ENCODE data around the gene PNPLA1.

PNPLA1 gene

GRCh38 chr6:36308514-36308913, 38.7 kb downstream of the PNPLA1 start:
- H3K9me3 ChIP-seq (ENCODE audit: insufficient read depth, low read length) = no peaks in the 10 kb centered on the region
- DNase-seq (ENCODE audit: low read depth, low spot score) = no peak
- no peak overlapping the region for H3K4me3 ChIP-seq (ENCODE audit: insufficient read length, low read depth)
- no peak for TF ChIP-seq SUZ12 (IDR thresholded peaks at IDR 0.05; ENCODE audit: extremely low read depth, insufficient read depth, insufficient read length)
- no peak for TF ChIP-seq ZNF274 (IDR thresholded peaks at IDR 0.05; ENCODE audit: low read depth, low read length)
- TF ChIP-seq YY1 (IDR thresholded peaks at IDR 0.05; ENCODE audit: insufficient read depth, insufficient read length) = no peak
- H3K27me3 ChIP-seq (ENCODE audit: insufficient read depth, insufficient read length) = no peaks in the 10 kb centered on the region
- no peaks in the 10 kb centered on the region for H3K4me1 ChIP-seq (ENCODE audit: insufficient read depth, insufficient read length)
- H3K36me3 ChIP-seq (ENCODE audit: insufficient read depth, insufficient read length, low read length) = no peaks in the 10 kb centered on the region
- H3K9ac ChIP-seq (ENCODE audit: insufficient read length, low read depth) = no peak overlapping the region

GRCh38 chr6:36309203-36309602, 39.3 kb downstream of the PNPLA1 start:
- Histone ChIP-seq H3K9ac (ENCODE audit: insufficient read length, low read depth) (no peak overlapping the region), H3K4me1 (ENCODE audit: insufficient read depth, insufficient read length) (no peaks in the 10 kb centered on the region), H3K36me3 (ENCODE audit: insufficient read depth, insufficient read length, low read length) (no peaks in the 10 kb centered on the region), H3K4me3 (ENCODE audit: insufficient read length, low read depth) (no peak overlapping the region), H3K27me3 (ENCODE audit: insufficient read depth, insufficient read length) (no peaks in the 10 kb centered on the region), H3K9me3 (ENCODE audit: insufficient read depth, low read length) (no peaks in the 10 kb centered on the region)
- TF ChIP-seq ZNF274 (IDR thresholded peaks at IDR 0.05; ENCODE audit: low read depth, low read length) (no peak), SUZ12 (IDR thresholded peaks at IDR 0.05; ENCODE audit: extremely low read depth, insufficient read depth, insufficient read length) (no peak), YY1 (IDR thresholded peaks at IDR 0.05; ENCODE audit: insufficient read depth, insufficient read length) (no peak)
- no peak for DNase-seq (ENCODE audit: low read depth, low spot score)

- DNase-seq (ENCODE audit: low read depth, low spot score) = no peak
- Histone ChIP-seq H3K4me1 (ENCODE audit: insufficient read depth, insufficient read length) (no peaks in the 10 kb centered on the region), H3K27me3 (ENCODE audit: insufficient read depth, insufficient read length) (no peaks in the 10 kb centered on the region), H3K36me3 (ENCODE audit: insufficient read depth, insufficient read length, low read length) (no peaks in the 10 kb centered on the region), H3K9me3 (ENCODE audit: insufficient read depth, low read length) (no peaks in the 10 kb centered on the region), H3K9ac (ENCODE audit: insufficient read length, low read depth) (no peak overlapping the region), H3K4me3 (ENCODE audit: insufficient read length, low read depth) (no peak overlapping the region)
- TF ChIP-seq YY1 (IDR thresholded peaks at IDR 0.05; ENCODE audit: insufficient read depth, insufficient read length) = no peak
- TF ChIP-seq SUZ12 (IDR thresholded peaks at IDR 0.05; ENCODE audit: extremely low read depth, insufficient read depth, insufficient read length) = no peak
- TF ChIP-seq ZNF274 (IDR thresholded peaks at IDR 0.05; ENCODE audit: low read depth, low read length) = no peak
These were observed 40.0 kb downstream of the PNPLA1 start for GRCh38 chr6:36309900-36310299.

- Histone ChIP-seq H3K9ac (ENCODE audit: insufficient read length, low read depth) (no peak overlapping the region), H3K4me3 (ENCODE audit: insufficient read length, low read depth) (no peak overlapping the region), H3K9me3 (ENCODE audit: insufficient read depth, low read length) (no peaks in the 10 kb centered on the region), H3K4me1 (ENCODE audit: insufficient read depth, insufficient read length) (no peaks in the 10 kb centered on the region), H3K36me3 (ENCODE audit: insufficient read depth, insufficient read length, low read length) (no peaks in the 10 kb centered on the region), H3K27me3 (ENCODE audit: insufficient read depth, insufficient read length) (no peaks in the 10 kb centered on the region)
- DNase-seq (ENCODE audit: low read depth, low spot score) = no peak
- TF ChIP-seq SUZ12 (IDR thresholded peaks at IDR 0.05; ENCODE audit: extremely low read depth, insufficient read depth, insufficient read length) = no peak
- no peak for TF ChIP-seq ZNF274 (IDR thresholded peaks at IDR 0.05; ENCODE audit: low read depth, low read length)
- TF ChIP-seq YY1 (IDR thresholded peaks at IDR 0.05; ENCODE audit: insufficient read depth, insufficient read length) = no peak
These were observed 43.2 kb downstream of the PNPLA1 start for GRCh38 chr6:36312854-36313648.

GRCh38 chr6:36313649-36313936, 43.7 kb downstream of the PNPLA1 start:
- Histone ChIP-seq H3K9ac (ENCODE audit: insufficient read length, low read depth) (no peak overlapping the region), H3K4me3 (ENCODE audit: insufficient read length, low read depth) (no peak overlapping the region), H3K9me3 (ENCODE audit: insufficient read depth, low read length) (no peaks in the 10 kb centered on the region), H3K36me3 (ENCODE audit: insufficient read depth, insufficient read length, low read length) (no peaks in the 10 kb centered on the region), H3K27me3 (ENCODE audit: insufficient read depth, insufficient read length) (no peaks in the 10 kb centered on the region), H3K4me1 (ENCODE audit: insufficient read depth, insufficient read length) (no peaks in the 10 kb centered on the region)
- no peak for DNase-seq (ENCODE audit: low read depth, low spot score)
- TF ChIP-seq YY1 (IDR thresholded peaks at IDR 0.05; ENCODE audit: insufficient read depth, insufficient read length) (no peak), SUZ12 (IDR thresholded peaks at IDR 0.05; ENCODE audit: extremely low read depth, insufficient read depth, insufficient read length) (no peak), ZNF274 (IDR thresholded peaks at IDR 0.05; ENCODE audit: low read depth, low read length) (no peak)

GRCh38 chr6:36314221-36315014, 44.6 kb downstream of the PNPLA1 start:
- Histone ChIP-seq H3K9ac (ENCODE audit: insufficient read length, low read depth) (no peak overlapping the region), H3K4me1 (ENCODE audit: insufficient read depth, insufficient read length) (no peaks in the 10 kb centered on the region), H3K27me3 (ENCODE audit: insufficient read depth, insufficient read length) (no peaks in the 10 kb centered on the region), H3K36me3 (ENCODE audit: insufficient read depth, insufficient read length, low read length) (no peaks in the 10 kb centered on the region), H3K9me3 (ENCODE audit: insufficient read depth, low read length) (no peaks in the 10 kb centered on the region), H3K4me3 (ENCODE audit: insufficient read length, low read depth) (no peak overlapping the region)
- peak; percentile 36 for DNase-seq (ENCODE audit: low read depth, low spot score)
- TF ChIP-seq SUZ12 (IDR thresholded peaks at IDR 0.05; ENCODE audit: extremely low read depth, insufficient read depth, insufficient read length) (no peak), ZNF274 (IDR thresholded peaks at IDR 0.05; ENCODE audit: low read depth, low read length) (no peak), YY1 (IDR thresholded peaks at IDR 0.05; ENCODE audit: insufficient read depth, insufficient read length) (no peak)

GRCh38 chr6:36315921-36316320, 46.1 kb downstream of the PNPLA1 start:
- DNase-seq (ENCODE audit: low read depth, low spot score) = no peak
- Histone ChIP-seq H3K9me3 (ENCODE audit: insufficient read depth, low read length) (no peaks in the 10 kb centered on the region), H3K4me3 (ENCODE audit: insufficient read length, low read depth) (no peak overlapping the region), H3K4me1 (ENCODE audit: insufficient read depth, insufficient read length) (no peaks in the 10 kb centered on the region), H3K36me3 (ENCODE audit: insufficient read depth, insufficient read length, low read length) (no peaks in the 10 kb centered on the region), H3K9ac (ENCODE audit: insufficient read length, low read depth) (no peak overlapping the region), H3K27me3 (ENCODE audit: insufficient read depth, insufficient read length) (no peaks in the 10 kb centered on the region)
- TF ChIP-seq YY1 (IDR thresholded peaks at IDR 0.05; ENCODE audit: insufficient read depth, insufficient read length) (no peak), SUZ12 (IDR thresholded peaks at IDR 0.05; ENCODE audit: extremely low read depth, insufficient read depth, insufficient read length) (no peak), ZNF274 (IDR thresholded peaks at IDR 0.05; ENCODE audit: low read depth, low read length) (no peak)

Measured in NT2/D1 (cell line).